Left ventricle myocardium inferior (tissue), 1 donor: ENCODE data around the gene DENND1C. TPM values are rescaled to one million over a fixed set of nuclear protein-coding genes. Genes with fewer than 3 reads are reported as not detected.

Source experiments
- DNase-seq: peaks from one replicate; pipeline ENCODE4 v3.0.0-alpha.2; 2020
- H3K27ac ChIP-seq: fragments of 200-600 bp; replicated peaks from 2 replicates; pipeline ENCODE4 v1.8.0; 2021
- H3K27me3 ChIP-seq: fragments of 200-600 bp; 2 replicates; pipeline ENCODE4 v1.8.0; 2021; ENCODE audit warnings: low read depth
- H3K36me3 ChIP-seq: fragments of 200-600 bp; 2 replicates; pipeline ENCODE4 v1.8.0; 2021
- H3K4me1 ChIP-seq: fragments of 200-600 bp; 2 replicates; pipeline ENCODE4 v1.8.0; 2021
- H3K4me3 ChIP-seq: fragments of 200-600 bp; 2 replicates; pipeline ENCODE4 v1.8.0; 2021; ENCODE audit warnings: mild to moderate bottlenecking, moderate library complexity
- H3K9me3 ChIP-seq: fragments of 200-600 bp; replicated peaks from 2 replicates; pipeline ENCODE4 v1.8.0; 2021
- CTCF ChIP-seq: fragments of 200-600 bp; IDR thresholded peaks from 2 replicates; pipeline ENCODE4 v1.8.0; 2021; ENCODE audit warnings: antibody characterized with exemption, mild to moderate bottlenecking, borderline replicate concordance
- intact Hi-C: fragments of 100-400 bp; cut with micrococcal nuclease; formaldehyde crosslinking; loops from one replicate; pipeline ENCODE4 v1.11.0; 2022
- total RNA-seq: library from RNA; stranded (reverse); fragmentation: NEBNext Ultra II Directional; extraction: Animal tissue kit (Norgen Biotek cat#: 25700); gene quantifications from one replicate; pipeline ENCODE4 v1.2.1, GENCODE V29; 2021
- donor health status: DM: no; HTN: yes; CAD: no; lungs with severe emphysema.

Gene DENND1C
- total RNA-seq, 1 donor from 2014 or later: 1.2 TPM

GRCh38 chr19:6501740-6502648 lies 20.4 kb upstream of the DENND1C start, which contains the start of gene TUBB4A:
Gene TUBB4A (minus strand): TSS chr19:6502309. CDS start chr19:6502212, 97 bp downstream.
- Histone ChIP-seq H3K9me3 (no peaks in the 10 kb centered on the region), H3K4me3 (peak within 1 kb of the TSS; percentile 68), H3K27ac (peak within 1 kb of the TSS; percentile 63), H3K36me3 (no peaks in the 10 kb centered on the region), H3K27me3 (peaks cover 73% of the 10 kb centered on the region), H3K4me1 (peaks cover 23% of the 10 kb centered on the region)
- no peak for TF ChIP-seq CTCF
- DNase-seq: peak; percentile 50
- intact Hi-C loops: no loop called here

- Histone ChIP-seq H3K4me1 (peaks cover 23% of the 10 kb centered on the region), H3K27ac (no peak overlapping the region), H3K36me3 (no peaks in the 10 kb centered on the region), H3K9me3 (no peaks in the 10 kb centered on the region), H3K4me3 (peak overlapping the region; percentile 68), H3K27me3 (peaks cover 73% of the 10 kb centered on the region)
- no peak for TF ChIP-seq CTCF
- intact Hi-C loops: no loop called here
- no peak for DNase-seq
Observed at GRCh38 chr19:6500837-6501739, 19.5 kb upstream of the DENND1C start.

GRCh38 chr19:6499052-6499790 lies 17.6 kb upstream of the DENND1C start:
- peaks cover 66% of the 10 kb centered on the region for H3K27me3 ChIP-seq
- intact Hi-C loops: no loop called here

GRCh38 chr19:6498294-6499036 lies 16.9 kb upstream of the DENND1C start:
- no peak for TF ChIP-seq CTCF
- Histone ChIP-seq H3K36me3 (no peaks in the 10 kb centered on the region), H3K27ac (no peak overlapping the region), H3K9me3 (no peaks in the 10 kb centered on the region), H3K4me1 (peaks cover 19% of the 10 kb centered on the region), H3K4me3 (no peak overlapping the region), H3K27me3 (peaks cover 66% of the 10 kb centered on the region)
- intact Hi-C loops: no loop called here
- DNase-seq: no peak

More at GRCh38 chr19:6499052-6499790, 17.6 kb upstream of the DENND1C start:
- Histone ChIP-seq H3K9me3 (no peaks in the 10 kb centered on the region), H3K36me3 (no peaks in the 10 kb centered on the region), H3K4me3 (no peak overlapping the region), H3K27ac (no peak overlapping the region), H3K4me1 (peaks cover 23% of the 10 kb centered on the region)
- DNase-seq: no peak
- TF ChIP-seq CTCF: no peak
